H1 (cell line): ENCODE results near the gene ADGRV1. TPM values are rescaled to one million over a fixed set of nuclear protein-coding genes. Genes with fewer than 3 reads are reported as not detected.

Experiments used
- BCL11A ChIP-seq, 2 experiments: IDR thresholded peaks; one replicate each; pipeline ENCODE4 v1.6.1; 2011; ENCODE audit warnings: low read depth in 2 of 2, low read length in 2 of 2, mild to moderate bottlenecking in 2 of 2
- CBX8 ChIP-seq: fragments of 300-800, 300-1000 bp; sonication (generic); IDR thresholded peaks from 2 replicates; pipeline ENCODE4 v1.7.1; 2016; ENCODE audit warnings: low read depth, low read length, borderline replicate concordance
- CHD7 ChIP-seq: fragments of 300-600 bp; sonication (generic); IDR thresholded peaks from 2 replicates; pipeline ENCODE4 v1.7.1; 2012; ENCODE audit warnings: low read length, moderate library complexity, mild to moderate bottlenecking, inconsistent platforms; ENCODE audit not compliant: insufficient replicate concordance
- polyA plus RNA-seq, 7 experiments: library from polyadenylated mRNA; depleted of rRNA in 3 of 7; stranded (reverse) in 5 of 7; unstranded in 2 of 7; fragments of >200 nt in 5 of 7; fragments of 200-250 nt in 2 of 7; gene quantifications; 1 replicate in 5 of 7; 2 replicates in 1 of 7; 4 replicates in 1 of 7; pipeline versions ENCODE4 v1.2.1 to v1.2.3, GENCODE V29; 2011 to 2013; ENCODE audit warnings: missing spikeins in 2 of 7, mixed read lengths in 2 of 7
- total RNA-seq: library from RNA; stranded (reverse); fragmentation: NEBNext Ultra II Directional; extraction: Animal tissue kit (Norgen Biotek cat#: 25700); gene quantifications from 2 replicates; pipeline ENCODE4 v1.2.1, GENCODE V29; 2021

ADGRV1 gene
- total and polyA plus RNA-seq, 2 of the 8 experiments (the other 6 are each of a cell fraction or from before 2014, with no cell fraction given) = 53.1 to 62.2 TPM

- TF ChIP-seq CHD7 (no peak), CBX8 (no peak), BCL11A (IDR thresholded peaks at IDR 0.05; ENCODE audit: low read depth in 2 of 2, low read length in 2 of 2) (no peak)
Measured at GRCh38 chr5:90894866-90895420, 336.3 kb downstream of the ADGRV1 start (continued).
